H1 (cell line): Measurements from ENCODE around the gene JOSD2. TPM values are rescaled to one million over a fixed set of nuclear protein-coding genes. Genes with fewer than 3 reads are reported as not detected.

ENCODE experiments used
- CTCF ChIA-PET: fragments of 300-600 bp; sonication (Branson Sonifier 250); formaldehyde crosslinking; loops from one replicate; lab custom pipeline; 2021; ENCODE audit not compliant: partially characterized antibody; lab: Charles Lee
- POLR2A ChIA-PET: fragments of 300-600 bp; sonication (Branson Sonifier 250); formaldehyde crosslinking; loops from one replicate; lab custom pipeline; 2021; ENCODE audit warnings: inconsistent platforms; ENCODE audit not compliant: partially characterized antibody; lab: Charles Lee
- DNase-seq, 2 experiments: peaks; one replicate each; pipeline versions ENCODE4 v3.0.0 to v3.0.0-alpha.2; 2010 to 2022; ENCODE audit warnings: low spot score in 2 of 2, low read depth in 1 of 2, mixed read lengths in 1 of 2
- FAIRE-seq: peaks from 2 replicates; lab custom pipeline; 2011; peaks lifted over from hg19 to GRCh38; lab: Jason Lieb, UNC
- H2AFZ ChIP-seq: 2 replicates; pipeline ENCODE4 v1.8.1; 2012; ENCODE audit warnings: low read length, inconsistent platforms
- H2AK5ac ChIP-seq: 2 replicates; pipeline ENCODE4 v1.6.1; 2013; ENCODE audit warnings: low read depth, low read length
- H2BK120ac ChIP-seq: replicated peaks from 2 replicates; pipeline ENCODE3; 2013; ENCODE audit warnings: low read depth, low read length, inconsistent platforms
- H2BK12ac ChIP-seq: 2 replicates; pipeline ENCODE4 v1.6.1; 2013; ENCODE audit warnings: low read depth, low read length
- H2BK15ac ChIP-seq: 2 replicates; pipeline ENCODE4 v1.6.1; 2013; ENCODE audit warnings: low read length
- H2BK20ac ChIP-seq: 2 replicates; pipeline ENCODE4 v1.6.1; 2013; ENCODE audit warnings: low read length
- H2BK5ac ChIP-seq: 2 replicates; pipeline ENCODE4 v1.6.1; 2013; ENCODE audit warnings: low read depth, low read length
- H3K14ac ChIP-seq: 2 replicates; pipeline ENCODE4 v1.6.1; 2013; ENCODE audit warnings: inconsistent platforms; ENCODE audit not compliant: insufficient read length
- H3K18ac ChIP-seq: 2 replicates; pipeline ENCODE4 v1.6.1; 2013; ENCODE audit warnings: low read length; ENCODE audit errors: extremely low read depth
- H3K23ac ChIP-seq: 2 replicates; pipeline ENCODE4 v1.6.1; 2013; ENCODE audit warnings: inconsistent platforms; ENCODE audit not compliant: insufficient read length
- H3K23me2 ChIP-seq: 2 replicates; pipeline ENCODE4 v1.6.1; 2013; ENCODE audit warnings: low read depth, low read length
- H3K27ac ChIP-seq: 2 replicates; pipeline ENCODE4 v1.6.1; 2011; ENCODE audit warnings: low read depth, low read length, inconsistent platforms
- H3K27me3 ChIP-seq, 4 experiments: replicated peaks in 1 of 4; 1 replicate in 1 of 4; 2 replicates in 3 of 4; pipeline versions ENCODE4 v1.6.1 to v1.8.1; 2011 to 2013; ENCODE audit warnings: low read length in 3 of 4, mild to moderate bottlenecking in 3 of 4, inconsistent platforms in 2 of 4, mixed read lengths in 2 of 4, moderate library complexity in 1 of 4; ENCODE audit not compliant: control insufficient read depth in 3 of 4, insufficient read depth in 3 of 4; ENCODE audit errors: extremely low read depth in 1 of 4
- H3K36me3 ChIP-seq, 4 experiments: 2 replicates each; pipeline versions ENCODE4 v1.6.1 to v1.8.1; 2011 to 2013; ENCODE audit warnings: mild to moderate bottlenecking in 4 of 4, low read length in 3 of 4, moderate library complexity in 2 of 4, control low read depth in 1 of 4, inconsistent platforms in 1 of 4; ENCODE audit not compliant: insufficient read depth in 4 of 4, control insufficient read depth in 2 of 4
- H3K4ac ChIP-seq: replicated peaks from 2 replicates; pipeline ENCODE3; 2013; ENCODE audit warnings: low read length, low read depth, mixed read lengths, inconsistent platforms; ENCODE audit not compliant: insufficient read length
- H3K4me1 ChIP-seq, 4 experiments: replicated peaks in 1 of 4; 1 replicate in 1 of 4; 2 replicates in 3 of 4; pipeline versions ENCODE4 v1.6.1 to v1.8.1; 2011 to 2013; ENCODE audit warnings: low read length in 3 of 4, inconsistent platforms in 2 of 4, mixed read lengths in 1 of 4; ENCODE audit not compliant: insufficient read depth in 4 of 4, control insufficient read depth in 3 of 4
- H3K4me2 ChIP-seq, 2 experiments: 2 replicates each; pipeline versions ENCODE4 v1.6.1 to v1.8.1; 2011 to 2013; ENCODE audit warnings: low read depth in 2 of 2, low read length in 2 of 2, control low read depth in 1 of 2, inconsistent platforms in 1 of 2, mild to moderate bottlenecking in 1 of 2; ENCODE audit not compliant: insufficient read depth in 1 of 2
- H3K4me3 ChIP-seq, 4 experiments: fragments of 200-600, 300-600 bp in 1 of 4; sonication (generic), shearing (Covaris generic), sonication (Bioruptor Twin) in 1 of 4; 2 replicates each; pipeline versions ENCODE4 v1.5.1 to v1.8.1; 2011 to 2016; ENCODE audit warnings: low read length in 4 of 4, low read depth in 3 of 4, control low read depth in 2 of 4, inconsistent platforms in 2 of 4, mild to moderate bottlenecking in 2 of 4, mixed read lengths in 1 of 4, moderate library complexity in 1 of 4; ENCODE audit not compliant: insufficient read depth in 2 of 4; ENCODE audit errors: extremely low read depth in 1 of 4
- H3K56ac ChIP-seq: replicated peaks from 2 replicates; pipeline ENCODE3; 2013; ENCODE audit warnings: low read depth, mild to moderate bottlenecking, mixed read lengths, low read length, inconsistent platforms; ENCODE audit not compliant: insufficient read length
- H3K79me1 ChIP-seq: 2 replicates; pipeline ENCODE4 v1.6.1; 2013; ENCODE audit warnings: low read depth, low read length, control low read depth
- H3K79me2 ChIP-seq, 2 experiments: 2 replicates each; pipeline versions ENCODE4 v1.6.1 to v1.8.1; 2012 to 2013; ENCODE audit warnings: low read length in 2 of 2, mild to moderate bottlenecking in 2 of 2, inconsistent platforms in 1 of 2; ENCODE audit not compliant: insufficient read depth in 2 of 2, control insufficient read depth in 1 of 2
- H3K9ac ChIP-seq, 4 experiments: replicated peaks in 1 of 4; 1 replicate in 1 of 4; 2 replicates in 3 of 4; pipeline versions ENCODE4 v1.6.1 to v1.8.1; 2011 to 2013; ENCODE audit warnings: low read depth in 3 of 4, low read length in 3 of 4, control low read depth in 2 of 4, mild to moderate bottlenecking in 2 of 4, moderate library complexity in 2 of 4, inconsistent platforms in 1 of 4; ENCODE audit errors: extremely low read depth in 1 of 4
- H3K9me3 ChIP-seq, 2 experiments: 2 replicates each; pipeline versions ENCODE4 v1.6.1 to v1.8.1; 2012 to 2013; ENCODE audit warnings: mild to moderate bottlenecking in 2 of 2, moderate library complexity in 2 of 2, control low read depth in 1 of 2, inconsistent platforms in 1 of 2, low read depth in 1 of 2, low read length in 1 of 2, mixed read lengths in 1 of 2; ENCODE audit not compliant: insufficient read depth in 2 of 2
- H4K20me1 ChIP-seq, 2 experiments: replicated peaks in 1 of 2; 2 replicates each; pipeline versions ENCODE3 to v1.8.1; 2011 to 2013; ENCODE audit warnings: inconsistent platforms in 2 of 2, low read length in 2 of 2, mild to moderate bottlenecking in 1 of 2; ENCODE audit not compliant: insufficient read depth in 2 of 2, control insufficient read depth in 1 of 2
- H4K5ac ChIP-seq: 2 replicates; pipeline ENCODE4 v1.6.1; 2013; ENCODE audit warnings: low read length, low read depth, mixed read lengths, inconsistent platforms; ENCODE audit not compliant: insufficient read length
- H4K8ac ChIP-seq: 2 replicates; pipeline ENCODE4 v1.8.0; 2013; ENCODE audit warnings: mild to moderate bottlenecking, moderate library complexity, low read length, inconsistent platforms; ENCODE audit not compliant: insufficient read depth; ENCODE audit errors: extremely low read depth
- H4K91ac ChIP-seq: replicated peaks from 2 replicates; pipeline ENCODE3; 2013; ENCODE audit warnings: low read length, mixed read lengths, inconsistent platforms; ENCODE audit not compliant: insufficient read length
- CBX5 ChIP-seq: fragments of 300-800, 300-1000 bp; sonication (generic); IDR thresholded peaks from 2 replicates; pipeline ENCODE4 v1.7.1; 2016; ENCODE audit warnings: antibody characterized with exemption, low read length, low read depth
- CHD2 ChIP-seq: IDR thresholded peaks from 2 replicates; pipeline ENCODE4 v1.6.1; 2012; ENCODE audit warnings: low read length, improper control_type of control experiment
- CREB1 ChIP-seq: IDR thresholded peaks from 2 replicates; pipeline ENCODE4 v1.6.1; 2012; ENCODE audit warnings: inconsistent platforms
- GABPA ChIP-seq: IDR thresholded peaks from 2 replicates; pipeline ENCODE4 v1.6.1; 2011; ENCODE audit warnings: mild to moderate bottlenecking, low read length, moderate library complexity, borderline replicate concordance; ENCODE audit not compliant: insufficient read depth
- KDM1A ChIP-seq: fragments of 200-600, 300-600 bp; sonication (generic); IDR thresholded peaks from 2 replicates; pipeline ENCODE4 v1.7.1; 2016; ENCODE audit warnings: mild to moderate bottlenecking, low read length, borderline replicate concordance
- KDM5A ChIP-seq: fragments of 200-600 bp; IDR thresholded peaks from 2 replicates; pipeline ENCODE4 v1.7.1; 2012; ENCODE audit warnings: mild to moderate bottlenecking, low read length, inconsistent platforms, mixed read lengths
- SUZ12 ChIP-seq: fragments of 200-600 bp; sonication (generic); IDR thresholded peaks from 2 replicates; pipeline ENCODE4 v1.6.1; 2012; ENCODE audit warnings: mild to moderate bottlenecking, inconsistent platforms, low read length, moderate library complexity, mixed read lengths
- WGBS, 2 experiments: shearing (Covaris generic) in 1 of 2; methylation state at CpG; one replicate each; pipeline versions ENCODE4 v1.1.6 to v1.1.7; 2013 to 2015; ENCODE audit warnings: low lambda C conversion rate in 2 of 2, mixed read lengths in 2 of 2, inconsistent platforms in 1 of 2, low coverage in 1 of 2, missing lambda C conversion rate in 1 of 2; ENCODE audit not compliant: insufficient replicate concordance in 2 of 2, insufficient coverage in 1 of 2, insufficient read length in 1 of 2; ENCODE audit errors: extremely low coverage in 1 of 2, missing lambda C conversion rate in 1 of 2; 5-methylcytosine and 5-hydroxymethylcytosine counted together
- polyA plus RNA-seq, 7 experiments: library from polyadenylated mRNA; depleted of rRNA in 3 of 7; stranded (reverse) in 5 of 7; unstranded in 2 of 7; fragments of >200 nt in 5 of 7; fragments of 200-250 nt in 2 of 7; gene quantifications; 1 replicate in 5 of 7; 2 replicates in 1 of 7; 4 replicates in 1 of 7; pipeline versions ENCODE4 v1.2.1 to v1.2.3, GENCODE V29; 2011 to 2013; ENCODE audit warnings: missing spikeins in 2 of 7, mixed read lengths in 2 of 7
- total RNA-seq: library from RNA; stranded (reverse); fragmentation: NEBNext Ultra II Directional; extraction: Animal tissue kit (Norgen Biotek cat#: 25700); gene quantifications from 2 replicates; pipeline ENCODE4 v1.2.1, GENCODE V29; 2021

JOSD2 gene
- total and polyA plus RNA-seq, 2 of the 8 experiments (the other 6 are each of a cell fraction or from before 2014, with no cell fraction given): 1.9 to 6.6 TPM

DNA sequence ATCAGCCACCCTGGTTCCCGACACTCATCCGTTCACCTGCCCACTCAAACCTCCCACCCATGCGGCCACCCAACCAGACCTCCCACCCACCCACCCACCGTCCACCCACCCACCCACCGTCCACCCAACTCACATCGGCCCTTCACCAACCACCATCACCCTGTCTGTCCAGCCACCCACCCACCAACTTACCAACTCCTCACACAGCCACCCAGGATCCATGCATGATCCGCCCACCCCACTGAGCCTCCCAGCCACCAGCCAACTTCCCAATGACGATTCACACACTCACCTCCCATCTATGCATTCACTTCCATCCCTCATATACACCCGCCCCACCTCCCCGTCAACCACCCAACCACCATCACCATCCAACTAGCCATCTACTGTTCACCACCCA, 4.3 kb downstream of the JOSD2 start:
- Histone ChIP-seq H3K27ac (no peak overlapping the region), H3K4me1 (peaks cover 0 to 3% (median 3%) of the 10 kb centered on the region in 4 experiments; a peak in 4 of 7 replicates), H2BK15ac (no peak overlapping the region), H4K91ac (no peak overlapping the region), H3K18ac (no peak overlapping the region), H3K79me2 (no peaks in the 10 kb centered on the region), H3K23ac (no peak overlapping the region), H2AFZ (no peak overlapping the region), H3K23me2 (no peaks in the 10 kb centered on the region; the same call in 1 of the 2 replicates), H4K20me1 (peaks cover 0 to 1% of the 10 kb centered on the region in 2 experiments), H3K56ac (no peak overlapping the region), H3K14ac (no peak overlapping the region), H3K4me3 (no peak overlapping the region), H2BK5ac (no peak overlapping the region), H3K4ac (no peak overlapping the region), H2BK20ac (no peak overlapping the region), H2BK120ac (no peak overlapping the region), H2AK5ac (no peak overlapping the region), H3K27me3 (peaks cover 0 to 16% (median 12%) of the 10 kb centered on the region in 4 experiments; a peak in 5 of 7 replicates), H4K5ac (no peak overlapping the region), H2BK12ac (no peak overlapping the region), H3K79me1 (no peaks in the 10 kb centered on the region; the same call in 1 of the 2 replicates), H3K9ac (no peak overlapping the region)
- FAIRE-seq (no peak), DNase-seq (no peak)
- ChIA-PET POLR2A (no interaction called here), CTCF (no interaction called here)
- WGBS, 2 experiments: 71 to 100% methylated on average over 2 to 4 of the region's 10 CpGs
- no peak for TF ChIP-seq CBX5
- no peak for TF ChIP-seq CREB1
- no peak for TF ChIP-seq KDM1A
- TF ChIP-seq GABPA: no peak
- TF ChIP-seq KDM5A: no peak
- no peak for TF ChIP-seq CHD2
- no peak for TF ChIP-seq SUZ12
- TF ChIP-seq, all 59 proteins: peak for 0
- Histone ChIP-seq H3K4me2 (no peak overlapping the region), H4K8ac (no peak overlapping the region), H3K36me3 (no peaks in the 10 kb centered on the region), H3K9me3 (no peaks in the 10 kb centered on the region)
